NCI-H69 (cell line): Measurements from ENCODE around the gene CAPZB.
"Not testable (repeated sequence)": the region's sequence is repeated elsewhere in the genome, so short reads cannot be mapped to it uniquely, and the experiment has no call there.

Experiments
- DNase-seq: peaks from one replicate; lab custom pipeline; 2025; lab: John Stamatoyannopoulos, UW

CAPZB gene

GRCh38 chr1:19497443-19497842 is 12.1 kb upstream of the CAPZB start:
- DNase-seq = not testable (repeated sequence)

DNA sequence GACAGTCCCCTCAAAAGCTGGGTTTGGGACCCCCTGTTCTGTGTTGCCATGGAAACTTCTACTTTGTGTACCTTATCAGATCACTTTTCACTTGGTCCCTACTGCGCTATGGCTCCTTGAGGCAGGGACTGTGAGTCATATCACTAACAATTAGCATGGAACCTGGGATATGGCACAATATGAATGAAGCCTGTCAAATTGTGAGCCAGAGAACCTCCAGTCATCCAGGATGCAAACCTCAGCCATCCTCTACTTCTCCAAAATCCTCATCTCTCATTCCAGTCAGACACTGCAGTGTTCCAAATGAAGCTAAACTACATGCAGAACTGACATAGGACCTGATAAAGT is 11.2 kb upstream of the CAPZB start:
- no peak for DNase-seq

DNA sequence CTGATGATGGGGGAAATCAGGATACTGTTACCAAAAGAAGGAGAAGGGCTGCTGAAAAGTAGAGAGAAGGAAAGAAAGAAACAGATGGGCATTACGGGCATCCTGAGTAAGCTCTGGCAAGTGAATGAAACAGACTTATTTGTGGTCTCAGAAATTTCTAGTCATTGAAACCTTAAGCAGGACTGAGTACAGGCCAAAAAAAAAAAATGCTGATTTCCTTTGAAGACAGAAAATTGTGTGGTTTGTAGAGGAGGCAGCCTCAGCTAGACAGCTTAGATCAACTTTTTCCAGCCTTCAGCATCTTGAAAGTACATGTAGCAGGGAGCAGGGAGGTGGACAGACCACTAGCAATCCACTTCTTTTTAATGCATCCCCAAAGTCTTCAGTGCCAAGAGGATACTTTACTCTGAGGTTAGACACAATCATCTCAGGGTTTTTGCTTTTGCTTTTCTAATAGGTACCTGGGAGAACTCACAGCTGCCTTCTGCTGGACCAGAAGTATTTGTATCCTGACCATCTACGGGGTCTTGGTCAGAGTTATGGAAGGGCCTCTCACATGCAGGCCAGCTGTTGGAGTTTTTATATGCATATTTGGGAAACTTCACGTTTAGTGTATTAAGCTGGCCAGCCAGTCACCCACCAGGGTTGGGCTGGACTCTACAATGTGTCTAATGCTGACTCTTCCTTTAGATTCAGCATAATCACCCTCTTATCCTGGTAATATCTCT is 10.6 kb upstream of the CAPZB start:
- DNase-seq = no peak

- no peak for DNase-seq
Measured at GRCh38 chr1:19495000-19495656, 9.8 kb upstream of the CAPZB start.

GRCh38 chr1:19493547-19493946 is 8.2 kb upstream of the CAPZB start:
- DNase-seq = no peak

DNA sequence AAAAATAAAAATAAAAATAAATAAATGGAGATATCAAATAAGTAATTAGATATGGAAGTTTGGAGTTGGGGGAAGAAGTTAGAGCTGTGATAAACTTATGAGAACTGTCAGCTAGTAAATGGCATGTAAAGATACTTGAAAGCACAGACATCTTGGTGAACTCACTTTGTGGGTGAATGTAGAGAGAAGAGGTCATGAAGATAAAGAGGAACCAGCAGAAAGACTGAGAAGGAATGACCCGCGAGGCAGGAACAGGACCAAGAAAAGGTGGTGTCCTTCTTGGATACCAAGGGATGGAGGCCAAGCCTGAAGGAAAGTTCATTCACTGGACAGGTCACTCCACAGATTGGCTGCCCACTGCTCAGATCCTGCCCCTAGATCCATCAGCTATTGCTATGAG is 4.7 kb upstream of the CAPZB start:
- DNase-seq = no peak

DNA sequence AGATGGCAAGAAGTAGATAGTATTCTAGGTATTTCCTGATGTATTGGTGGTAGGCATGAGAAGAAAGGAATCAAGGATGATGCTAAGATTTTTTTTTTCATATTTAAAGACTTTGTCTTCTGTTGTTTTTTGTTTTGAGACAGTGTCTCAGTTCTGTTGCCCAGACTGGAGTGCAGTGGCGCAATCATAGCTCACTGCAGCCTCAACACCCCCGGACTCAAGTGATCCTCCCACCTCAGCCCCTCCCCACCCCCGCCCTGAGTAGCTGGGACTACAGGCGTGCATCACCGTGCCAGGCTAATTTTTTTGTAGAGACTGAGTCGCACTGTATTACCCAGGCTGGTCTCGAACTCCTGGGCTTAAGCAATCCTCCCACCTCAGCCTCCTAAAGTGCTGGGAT is 2.8 kb upstream of the CAPZB start:
- no peak for DNase-seq

DNA sequence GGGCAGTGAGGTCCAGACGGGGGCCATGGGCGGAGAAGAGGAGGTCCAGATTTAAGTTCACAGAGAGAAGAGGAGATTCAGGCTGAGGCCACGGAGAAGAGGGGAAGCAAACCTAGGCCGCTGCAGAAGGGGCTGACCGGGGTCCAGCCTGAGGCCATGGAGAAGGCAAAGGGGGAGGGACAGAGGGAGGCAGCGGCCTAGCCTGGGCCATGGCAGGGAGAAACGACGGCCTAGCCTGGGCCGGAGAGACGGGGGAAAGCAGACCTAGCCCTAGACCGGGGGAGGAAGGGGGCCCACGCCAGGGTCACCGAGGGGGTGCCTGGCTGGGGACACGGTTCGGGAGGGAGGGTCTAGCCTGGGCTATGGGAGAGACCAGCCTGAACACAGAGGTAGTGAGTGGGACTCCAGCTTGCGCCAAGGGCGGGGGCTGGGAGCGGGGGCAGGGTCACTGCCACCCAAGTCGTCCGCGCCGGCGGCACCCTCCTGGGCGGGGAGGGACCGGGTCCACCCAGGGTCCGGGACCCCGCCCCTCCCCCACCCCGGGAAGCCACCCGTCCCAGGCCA is 459 bp downstream of the CAPZB start:
- DNase-seq = peak; percentile 42

DNA sequence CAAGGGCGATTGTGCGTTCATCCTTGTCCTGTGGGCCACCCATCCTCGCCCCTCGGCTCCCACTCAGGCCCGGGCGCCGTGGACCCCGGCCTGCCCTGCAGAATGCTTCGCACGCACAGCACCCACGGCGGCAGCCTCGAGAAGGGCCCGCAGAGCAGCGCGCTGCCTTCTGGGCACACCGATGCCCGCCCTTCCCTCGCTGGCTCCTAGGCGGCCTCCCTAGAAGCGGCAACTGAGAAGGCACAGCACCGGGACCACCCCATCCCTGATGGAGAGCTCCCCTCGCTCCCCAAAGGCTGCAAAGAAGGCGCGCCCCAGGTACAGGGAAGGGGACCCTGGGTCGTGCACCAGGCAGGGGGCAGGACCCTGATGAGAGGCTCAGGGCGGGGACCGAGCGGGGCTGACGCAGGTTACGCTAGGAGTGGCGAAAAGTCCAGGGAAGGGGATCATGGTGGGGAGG is 971 bp downstream of the CAPZB start:
- DNase-seq = no peak

- DNase-seq = no peak
Measured at GRCh38 chr1:19483691-19484090, 1.6 kb downstream of the CAPZB start.

DNA sequence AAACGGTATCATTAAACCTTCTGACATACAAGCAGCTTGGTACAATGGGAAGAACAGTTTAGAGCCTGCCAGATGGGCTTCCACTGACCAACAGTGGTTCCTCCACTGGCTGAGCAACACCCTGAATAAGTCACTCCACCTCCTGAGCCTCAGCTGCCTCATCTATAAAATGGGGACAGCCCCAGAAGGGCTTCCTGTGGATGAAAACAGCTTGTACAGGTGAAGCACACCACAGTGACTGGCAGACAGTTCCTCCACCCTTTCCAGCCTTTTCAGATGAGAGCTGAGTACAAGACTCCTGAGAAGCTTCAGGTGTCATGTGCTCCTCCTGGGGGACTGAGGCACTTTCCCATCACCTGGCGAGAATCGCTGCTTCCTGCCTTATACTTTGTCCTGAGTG is 2.1 kb downstream of the CAPZB start:
- DNase-seq = no peak

DNA sequence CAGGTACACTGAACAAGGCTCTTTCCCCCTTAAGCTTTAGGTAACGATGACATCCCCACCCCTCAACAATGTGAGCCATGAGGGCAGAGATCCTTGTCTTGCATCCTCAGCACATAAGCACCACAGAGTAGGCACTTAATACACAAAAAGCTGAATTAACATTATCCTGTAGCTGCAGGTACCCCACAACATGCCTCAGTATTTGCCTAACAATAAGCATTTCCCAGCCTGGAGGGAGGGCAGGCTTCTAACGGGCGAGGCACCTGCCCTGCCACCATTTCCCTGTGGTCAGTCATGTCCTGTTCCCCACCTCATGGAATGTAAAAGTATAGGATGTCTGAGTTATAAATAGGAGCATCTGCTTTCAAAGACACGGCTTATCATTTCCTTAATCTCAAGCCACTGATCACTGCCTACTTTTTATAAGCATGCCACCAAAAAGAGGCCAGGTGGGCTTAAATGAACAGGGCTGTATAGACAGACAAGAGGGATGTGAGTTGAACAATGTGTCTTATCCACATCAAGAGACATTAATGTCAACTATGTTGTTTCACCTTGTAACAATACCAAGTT is 3.4 kb downstream of the CAPZB start:
- no peak for DNase-seq

DNA sequence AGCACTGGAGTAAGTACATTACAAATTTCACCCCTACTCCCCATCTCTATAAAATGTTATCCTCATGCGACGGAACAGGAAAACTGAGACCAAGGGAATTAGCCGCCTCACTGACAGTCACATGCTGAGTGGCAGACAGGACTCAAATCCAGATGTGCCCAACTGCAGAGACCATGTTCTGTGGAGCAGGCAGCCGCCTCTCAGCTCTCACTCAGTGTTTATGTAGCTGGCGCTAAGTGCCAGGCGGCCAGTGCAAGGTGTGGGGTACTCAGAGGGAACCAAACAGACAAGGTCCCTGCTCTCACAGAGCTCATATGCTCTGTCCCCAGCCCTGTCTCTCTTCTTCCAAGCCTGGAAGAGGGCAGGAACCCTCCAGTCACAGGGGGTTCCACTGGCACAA is 5.1 kb downstream of the CAPZB start:
- no peak for DNase-seq

DNA sequence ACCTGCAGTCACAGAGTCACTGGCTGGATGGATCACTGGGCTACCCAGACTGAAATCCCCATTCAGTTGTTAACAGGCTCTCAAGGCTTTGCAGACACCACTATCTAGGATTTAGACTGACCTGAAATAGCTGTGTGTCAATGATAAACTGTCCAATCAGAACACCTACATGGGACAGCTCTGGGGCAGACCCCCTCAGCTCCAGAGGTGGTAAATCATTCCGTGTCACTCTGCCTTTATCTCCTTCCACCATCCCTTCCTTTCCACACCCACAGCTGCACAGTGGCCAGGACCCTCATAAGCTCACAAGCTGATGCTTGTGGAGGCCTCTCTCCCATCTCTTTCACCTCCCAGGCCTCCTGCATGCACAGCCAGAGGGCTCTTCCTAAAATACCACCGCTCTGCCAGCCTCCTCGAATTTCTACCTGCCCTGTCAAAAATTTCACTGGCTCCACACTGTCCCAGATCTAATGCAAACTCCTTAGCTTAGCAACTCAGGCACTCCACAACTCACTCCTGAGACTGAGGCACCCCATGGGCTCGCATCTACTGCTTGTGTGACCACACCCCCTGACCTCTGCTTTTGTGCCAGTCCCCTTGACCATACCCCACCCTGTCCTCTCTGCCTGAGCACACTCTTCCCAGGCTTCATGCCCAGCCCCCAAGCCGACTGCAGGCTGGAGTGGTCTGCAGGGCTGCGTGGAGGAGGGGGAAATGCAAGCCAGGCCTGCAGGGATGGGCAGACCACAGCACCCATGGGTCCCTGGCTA is 5.8 kb downstream of the CAPZB start:
- no peak for DNase-seq

DNA sequence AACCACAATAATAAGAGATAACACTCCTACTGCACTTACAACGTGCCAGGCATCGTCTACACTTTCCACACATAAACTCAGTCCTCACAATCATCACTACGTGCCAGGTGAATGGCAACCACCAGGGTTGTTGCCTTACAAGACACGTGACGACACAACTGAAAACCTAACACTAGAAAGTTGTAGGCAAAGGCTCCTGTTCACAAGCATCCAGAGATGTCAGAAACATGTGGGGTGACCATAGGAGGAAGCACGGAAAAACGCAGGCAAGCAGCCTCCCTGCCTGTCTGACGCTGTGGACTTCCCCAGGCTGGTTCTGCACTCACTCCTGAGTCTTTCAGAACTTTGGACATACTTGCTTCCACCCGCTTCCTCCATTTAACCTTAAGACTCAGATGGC is 7.0 kb downstream of the CAPZB start:
- no peak for DNase-seq

- DNase-seq = no peak
Measured at GRCh38 chr1:19477284-19478249, 7.8 kb downstream of the CAPZB start.

GRCh38 chr1:19476450-19477190 is 8.7 kb downstream of the CAPZB start:
- no peak for DNase-seq

DNA sequence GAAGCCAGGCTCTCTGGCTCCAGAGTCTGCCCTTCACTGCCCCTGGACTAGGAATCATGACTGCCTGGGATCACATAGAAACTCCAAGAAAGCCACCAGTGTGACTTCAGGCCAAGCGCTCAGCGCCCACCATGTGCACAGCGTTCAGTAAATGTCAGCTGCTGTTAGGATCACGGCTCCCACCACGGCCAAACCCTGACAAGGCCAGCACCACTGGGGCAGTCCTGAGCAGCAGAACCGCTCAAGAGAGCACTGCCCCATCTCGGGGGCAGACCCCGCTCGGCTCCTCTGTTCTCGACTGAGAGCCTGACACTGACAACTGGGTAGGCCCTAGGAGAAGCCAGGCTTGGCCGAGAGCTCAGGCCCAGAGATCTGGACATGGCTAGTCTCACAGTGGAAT is 10.0 kb downstream of the CAPZB start:
- DNase-seq = no peak

- DNase-seq = no peak
Measured at GRCh38 chr1:19472174-19472573, 13.2 kb downstream of the CAPZB start.

- DNase-seq = no peak
Measured at GRCh38 chr1:19469004-19469403, 16.3 kb downstream of the CAPZB start.
